Endodermal cell (in vitro differentiated cells): ENCODE results near the gene XK. TPM values are rescaled to one million over a fixed set of nuclear protein-coding genes. Genes with fewer than 3 reads are reported as not detected.

Source experiments
- DNase-seq: peaks from one replicate; pipeline ENCODE4 v3.0.0-alpha.2; 2017
- H3K27ac ChIP-seq: 2 replicates; pipeline ENCODE4 v1.5.1; 2013; ENCODE audit warnings: mild to moderate bottlenecking, low read depth, low read length, moderate library complexity
- H3K27me3 ChIP-seq: 2 replicates; pipeline ENCODE4 v1.6.1; 2013; ENCODE audit warnings: mild to moderate bottlenecking, low read length, moderate library complexity; ENCODE audit not compliant: insufficient read depth, control insufficient read depth, poor library complexity, severe bottlenecking
- H3K36me3 ChIP-seq: 2 replicates; pipeline ENCODE4 v1.7.0; 2013; ENCODE audit warnings: mild to moderate bottlenecking, low read length, moderate library complexity; ENCODE audit not compliant: control insufficient read depth, insufficient read depth
- H3K4me1 ChIP-seq: one replicate; pipeline ENCODE4 v1.7.0; 2013; ENCODE audit warnings: low read length; ENCODE audit not compliant: control insufficient read depth, insufficient read depth
- H3K4me3 ChIP-seq: 2 replicates; pipeline ENCODE4 v1.5.1; 2013; ENCODE audit warnings: mild to moderate bottlenecking, low read length, moderate library complexity
- H3K9ac ChIP-seq: 2 replicates; pipeline ENCODE4 v1.6.1; 2013; ENCODE audit warnings: mild to moderate bottlenecking, low read length, moderate library complexity; ENCODE audit not compliant: poor library complexity, severe bottlenecking; ENCODE audit errors: extremely low read depth
- H3K9me3 ChIP-seq: 2 replicates; pipeline ENCODE4 v1.6.1; 2013; ENCODE audit warnings: mild to moderate bottlenecking, low read length, moderate library complexity; ENCODE audit not compliant: control insufficient read depth
- H3K27ac Mint-ChIP-seq: 2 replicates; pipeline ENCODE4 v1.8.0; 2020; ENCODE audit warnings: mixed read lengths
- H3K27me3 Mint-ChIP-seq: 2 replicates; pipeline ENCODE4 v1.8.0; 2021; ENCODE audit warnings: mild to moderate bottlenecking, mixed read lengths; ENCODE audit not compliant: insufficient read depth
- H3K36me3 Mint-ChIP-seq: 2 replicates; pipeline ENCODE4 v1.8.0; 2020; ENCODE audit warnings: low read depth, mixed read lengths
- H3K4me1 Mint-ChIP-seq: 2 replicates; pipeline ENCODE4 v1.8.0; 2020; ENCODE audit warnings: mixed read lengths
- H3K4me3 Mint-ChIP-seq: 2 replicates; pipeline ENCODE4 v1.8.0; 2020; ENCODE audit warnings: mild to moderate bottlenecking, moderate library complexity, mixed read lengths
- H3K9me3 Mint-ChIP-seq: 2 replicates; pipeline ENCODE4 v1.8.0; 2020; ENCODE audit warnings: mild to moderate bottlenecking, mixed read lengths
- CTCF ChIP-seq: fragments of 200-600 bp; sonication (generic); conservative IDR thresholded peaks from 2 replicates; pipeline ENCODE4 v1.5.0; 2021; ENCODE audit warnings: antibody characterized with exemption, mild to moderate bottlenecking
- WGBS, 2 experiments: methylation state at CpG; one replicate each; pipeline versions ENCODE4 v1.1.5 to v1.1.7; 2013; ENCODE audit warnings: missing lambda C conversion rate in 2 of 2, mixed read lengths in 1 of 2; ENCODE audit not compliant: insufficient coverage in 1 of 2, insufficient read length in 1 of 2; 5-methylcytosine and 5-hydroxymethylcytosine counted together
- total RNA-seq, 2 donors: library from RNA; stranded (reverse); fragmentation: NEBNext Ultra II Directional in 1 of 2; extraction: Animal tissue kit (Norgen Biotek cat#: 25700) in 1 of 2; gene quantifications; 2 replicates in 1 of 2; 3 replicates in 1 of 2; pipeline ENCODE4 v1.2.1, GENCODE V29; 2021

The XK gene
- total RNA-seq, 2 donors from 2014 or later: 0.13 to 0.49 TPM

DNA sequence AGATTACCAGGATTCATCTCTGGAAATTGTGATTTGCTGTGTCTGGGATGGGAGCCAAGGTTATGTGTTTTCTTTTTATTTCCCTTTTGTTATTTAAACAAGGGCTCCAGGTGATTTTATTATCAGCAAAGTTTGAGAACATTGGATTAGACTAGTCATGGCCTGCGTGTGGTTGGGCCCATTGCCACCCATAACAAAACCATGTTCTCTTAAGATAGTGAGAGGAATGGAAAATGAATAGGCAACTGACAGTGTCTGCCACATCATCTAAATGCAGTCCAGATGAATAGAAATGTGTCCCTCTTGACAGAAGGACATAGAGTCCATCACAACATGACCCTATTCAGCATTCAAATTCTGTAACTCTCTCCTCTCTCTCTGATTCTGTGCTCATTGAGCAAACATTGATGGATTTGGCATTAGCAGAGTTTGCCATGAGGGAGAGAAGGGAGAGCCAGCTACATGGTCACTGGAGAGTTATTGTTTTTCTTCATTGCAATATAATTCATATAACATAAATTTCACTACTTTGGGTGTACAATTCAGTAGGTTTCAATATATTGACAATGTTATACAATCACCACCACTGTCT lies 11.7 kb downstream of the XK start:
- no peaks in the 10 kb centered on the region for H3K4me1 Mint-ChIP-seq
- H3K9me3 Mint-ChIP-seq: peaks cover 48% of the 10 kb centered on the region
- no peak overlapping the region for H3K27ac ChIP-seq
- H3K27me3 ChIP-seq: no peaks in the 10 kb centered on the region
- H3K4me3 ChIP-seq: no peak overlapping the region
- no peaks in the 10 kb centered on the region for H3K36me3 ChIP-seq
- no peak for DNase-seq
- TF ChIP-seq CTCF: no peak
- H3K4me3 Mint-ChIP-seq: no peak overlapping the region
- WGBS, 2 experiments: no CpG with 5 or more reads among the region's 1 CpG
- no peak overlapping the region for H3K27ac Mint-ChIP-seq
- H3K9ac ChIP-seq: no peak overlapping the region
- no peaks in the 10 kb centered on the region for H3K4me1 ChIP-seq
- no peaks in the 10 kb centered on the region for H3K27me3 Mint-ChIP-seq
- no peaks in the 10 kb centered on the region for H3K9me3 ChIP-seq
- H3K36me3 Mint-ChIP-seq: no peaks in the 10 kb centered on the region

- no peak overlapping the region for H3K4me3 Mint-ChIP-seq
- H3K36me3 ChIP-seq: no peaks in the 10 kb centered on the region
- H3K4me3 ChIP-seq: no peak overlapping the region
- H3K27me3 ChIP-seq: no peaks in the 10 kb centered on the region
- peak; percentile 53 for DNase-seq
- H3K27ac Mint-ChIP-seq: no peak overlapping the region
- TF ChIP-seq CTCF: no peak
- peaks cover 58% of the 10 kb centered on the region for H3K9me3 Mint-ChIP-seq
- H3K9me3 ChIP-seq: no peaks in the 10 kb centered on the region
- no peaks in the 10 kb centered on the region for H3K4me1 ChIP-seq
- 76% methylated on average over 4 of the region's 4 CpGs; no CpG with 5 or more reads in 1 of the 2 experiments for WGBS, 2 experiments
- no peaks in the 10 kb centered on the region for H3K4me1 Mint-ChIP-seq
- H3K27ac ChIP-seq: no peak overlapping the region
- H3K27me3 Mint-ChIP-seq: no peaks in the 10 kb centered on the region
- no peaks in the 10 kb centered on the region for H3K36me3 Mint-ChIP-seq
- H3K9ac ChIP-seq: no peak overlapping the region
These were observed 16.0 kb downstream of the XK start for GRCh38 chrX:37701588-37701987.

DNA sequence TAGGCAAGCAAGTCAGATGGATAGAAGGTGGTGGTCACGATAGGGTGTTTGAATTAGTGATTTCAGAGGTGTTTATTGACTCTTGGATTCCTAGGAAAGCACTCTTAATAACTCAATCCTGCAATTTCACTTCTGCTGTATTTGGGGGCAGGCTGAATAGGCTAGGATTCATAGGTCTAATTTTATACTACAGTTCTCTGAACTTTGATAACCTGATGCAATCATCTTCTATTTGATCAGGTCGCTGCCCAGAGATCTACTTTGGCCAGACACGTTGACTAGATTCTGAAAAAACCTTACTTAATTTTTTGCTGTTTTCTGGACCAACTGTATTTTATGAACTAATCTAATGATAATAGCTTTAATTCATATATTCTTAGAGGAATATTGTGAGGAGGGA lies 26.4 kb downstream of the XK start:
- no peaks in the 10 kb centered on the region for H3K27me3 ChIP-seq
- Mint-ChIP-seq H3K4me3 (no peak overlapping the region), H3K4me1 (no peaks in the 10 kb centered on the region), H3K36me3 (no peaks in the 10 kb centered on the region), H3K27ac (no peak overlapping the region), H3K27me3 (no peaks in the 10 kb centered on the region), H3K9me3 (peaks cover 48% of the 10 kb centered on the region)
- WGBS, 2 experiments: 95% methylated on average over 3 of the region's 3 CpGs; no CpG with 5 or more reads in 1 of the 2 experiments
- H3K9ac ChIP-seq: no peak overlapping the region
- H3K4me1 ChIP-seq: no peaks in the 10 kb centered on the region
- H3K4me3 ChIP-seq: no peak overlapping the region
- H3K9me3 ChIP-seq: no peaks in the 10 kb centered on the region
- H3K27ac ChIP-seq: no peak overlapping the region
- no peak for TF ChIP-seq CTCF
- H3K36me3 ChIP-seq: no peaks in the 10 kb centered on the region
- DNase-seq: no peak
